CD4-positive, CD25-positive, alpha-beta regulatory T cell (primary cell): Measurements from ENCODE around the gene PPP2R3C. TPM values are rescaled to one million over a fixed set of nuclear protein-coding genes. Genes with fewer than 3 reads are reported as not detected.
"Not testable (repeated sequence)": the region's sequence is repeated elsewhere in the genome, so short reads cannot be mapped to it uniquely, and the experiment has no call there.

Experiments used
- ATAC-seq, 2 donors: fragments of 150-1000 bp; cut with Tn5 transposase; one replicate each; pipeline ENCODE4 v1.10.0; 2021; ENCODE audit warnings: low read depth in 2 of 2, moderate number of reproducible peaks in 2 of 2, moderate library complexity in 1 of 2
- DNase-seq, 3 donors: peaks; one replicate each; pipeline versions ENCODE4 v3.0.0 to v3.0.0-alpha.2; 2012 to 2022; ENCODE audit warnings: mixed read lengths in 1 of 3
- H3K27ac ChIP-seq: one replicate; pipeline ENCODE4 v1.7.0; 2013; ENCODE audit warnings: mild to moderate bottlenecking, low read length; ENCODE audit not compliant: insufficient read depth, poor library complexity, severe bottlenecking
- H3K27me3 ChIP-seq: one replicate; pipeline ENCODE4 v1.7.0; 2013; ENCODE audit warnings: low read length; ENCODE audit not compliant: control insufficient read depth, insufficient read depth
- H3K36me3 ChIP-seq: one replicate; pipeline ENCODE4 v1.7.0; 2013; ENCODE audit warnings: mild to moderate bottlenecking, low read length, moderate library complexity; ENCODE audit not compliant: control insufficient read depth, insufficient read depth
- H3K4me1 ChIP-seq: 2 replicates; pipeline ENCODE4 v1.7.0; 2013; ENCODE audit warnings: mild to moderate bottlenecking, low read length; ENCODE audit not compliant: insufficient read depth, control insufficient read depth, poor library complexity, severe bottlenecking
- H3K4me3 ChIP-seq: one replicate; pipeline ENCODE4 v1.7.0; 2013; ENCODE audit warnings: low read depth, mild to moderate bottlenecking, low read length, moderate library complexity
- H3K9me3 ChIP-seq, 2 experiments: 1 replicate in 1 of 2; 2 replicates in 1 of 2; pipeline ENCODE4 v1.7.0; 2013; ENCODE audit warnings: low read length in 2 of 2, mild to moderate bottlenecking in 1 of 2, moderate library complexity in 1 of 2; ENCODE audit not compliant: control insufficient read depth in 2 of 2
- H3K27ac Mint-ChIP-seq, 3 donors: one replicate each; pipeline ENCODE4 v1.8.0; 2020 to 2022; ENCODE audit warnings: mild to moderate bottlenecking in 3 of 3, mixed read lengths in 3 of 3, moderate library complexity in 2 of 3
- H3K27me3 Mint-ChIP-seq: one replicate; pipeline ENCODE4 v1.8.0; 2022; ENCODE audit warnings: mild to moderate bottlenecking, mixed read lengths
- H3K36me3 Mint-ChIP-seq: one replicate; pipeline ENCODE4 v1.8.0; 2020; ENCODE audit warnings: mixed read lengths
- H3K4me1 Mint-ChIP-seq, 4 donors: one replicate each; pipeline ENCODE4 v1.8.0; 2020 to 2022; ENCODE audit warnings: mixed read lengths in 4 of 4, mild to moderate bottlenecking in 1 of 4
- H3K4me3 Mint-ChIP-seq, 4 donors: one replicate each; pipeline ENCODE4 v1.8.0; 2020 to 2022; ENCODE audit warnings: mild to moderate bottlenecking in 4 of 4, mixed read lengths in 4 of 4, moderate library complexity in 3 of 4
- H3K9me3 Mint-ChIP-seq, 7 donors: one replicate each; pipeline ENCODE4 v1.8.0; 2020 to 2022; ENCODE audit warnings: mixed read lengths in 7 of 7, mild to moderate bottlenecking in 3 of 7, moderate library complexity in 2 of 7
- polyA plus RNA-seq, 4 donors: library from polyadenylated mRNA; unstranded; fragments of 300-500 nt; fragmentation: Illumina TruSeq; gene quantifications; one replicate each; pipeline ENCODE4 v1.2.3, GENCODE V29; 2021
- total RNA-seq: library from RNA; stranded (reverse); gene quantifications from one replicate; pipeline ENCODE4 v1.2.3, GENCODE V29; 2022

PPP2R3C gene
- total and polyA plus RNA-seq, 5 donors from 2014 or later: 52.6 to 100 (median 83.7) TPM

DNA sequence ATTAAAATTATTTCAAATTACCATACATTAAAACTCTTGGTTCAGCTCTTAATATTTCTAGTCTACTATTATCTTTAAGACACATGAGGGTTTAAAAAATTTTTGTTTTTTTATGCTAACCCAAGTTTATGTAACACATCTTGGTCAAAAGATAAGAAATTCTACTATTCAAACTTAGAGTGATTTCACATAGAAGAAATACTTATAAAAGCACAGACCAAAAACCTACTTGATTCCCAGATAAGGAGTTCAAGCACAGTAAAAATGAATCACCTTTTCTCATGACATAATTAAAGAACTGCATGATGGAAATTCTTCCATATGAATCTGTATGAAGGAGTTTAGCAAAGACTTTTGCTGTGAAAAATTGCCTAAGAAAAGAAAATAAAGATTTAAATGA lies 13.9 kb downstream of the PPP2R3C start:
- DNase-seq: no peak
- Histone ChIP-seq H3K36me3 (peaks cover 87% of the 10 kb centered on the region), H3K4me1 (no peaks in the 10 kb centered on the region), H3K4me3 (no peak overlapping the region), H3K9me3 (no peaks in the 10 kb centered on the region), H3K27ac (no peak overlapping the region), H3K27me3 (no peaks in the 10 kb centered on the region)
- Mint-ChIP-seq H3K4me1 (peaks cover 3 to 20% (median 8%) of the 10 kb centered on the region in 4 donors), H3K36me3 (peaks cover 53% of the 10 kb centered on the region), H3K9me3 (no peaks in the 10 kb centered on the region), H3K4me3 (no peak overlapping the region), H3K27me3 (no peaks in the 10 kb centered on the region), H3K27ac (no peak overlapping the region)
- no peak for ATAC-seq

- H3K36me3 Mint-ChIP-seq: peaks cover 23% of the 10 kb centered on the region
- H3K4me3 ChIP-seq, DNase-seq, H3K27me3 Mint-ChIP-seq, ATAC-seq, H3K4me1 Mint-ChIP-seq, H3K9me3 Mint-ChIP-seq, H3K27me3 ChIP-seq, H3K4me3 Mint-ChIP-seq, H3K27ac ChIP-seq, H3K4me1 ChIP-seq, H3K9me3 ChIP-seq, H3K27ac Mint-ChIP-seq: not testable (repeated sequence)
- peaks cover 65% of the 10 kb centered on the region for H3K36me3 ChIP-seq
Measured at GRCh38 chr14:35094645-35095044, 27.1 kb downstream of the PPP2R3C start.

DNA sequence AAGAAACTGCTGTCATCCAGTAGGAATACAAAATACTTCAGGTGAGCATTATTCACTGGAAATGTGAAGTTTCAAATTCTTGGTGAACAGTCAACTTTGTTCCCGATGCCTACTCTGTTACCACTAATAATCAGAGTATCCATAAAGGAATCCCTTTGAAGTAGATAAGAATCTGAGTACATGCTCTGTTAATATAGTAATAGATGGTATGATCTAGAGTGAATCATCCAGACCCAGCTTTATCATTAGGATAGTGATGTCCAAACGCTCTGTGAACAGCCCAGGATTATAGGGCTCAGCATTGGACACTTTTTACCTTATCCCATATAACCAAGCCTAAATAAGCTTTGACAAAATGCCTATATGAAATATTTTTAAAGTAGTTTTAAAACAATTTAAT lies 33.3 kb downstream of the PPP2R3C start:
- H3K9me3 ChIP-seq: no peaks in the 10 kb centered on the region
- Mint-ChIP-seq H3K27me3 (no peaks in the 10 kb centered on the region), H3K4me1 (peaks cover 0 to 3% (median 0%) of the 10 kb centered on the region in 4 donors), H3K4me3 (no peak overlapping the region), H3K36me3 (peaks cover 34% of the 10 kb centered on the region), H3K27ac (no peak overlapping the region), H3K9me3 (no peaks in the 10 kb centered on the region)
- H3K4me1 ChIP-seq: no peaks in the 10 kb centered on the region
- no peak overlapping the region for H3K27ac ChIP-seq
- DNase-seq: no peak
- H3K27me3 ChIP-seq: no peaks in the 10 kb centered on the region
- H3K36me3 ChIP-seq: peaks cover 65% of the 10 kb centered on the region
- H3K4me3 ChIP-seq: no peak overlapping the region
- no peak for ATAC-seq

DNA sequence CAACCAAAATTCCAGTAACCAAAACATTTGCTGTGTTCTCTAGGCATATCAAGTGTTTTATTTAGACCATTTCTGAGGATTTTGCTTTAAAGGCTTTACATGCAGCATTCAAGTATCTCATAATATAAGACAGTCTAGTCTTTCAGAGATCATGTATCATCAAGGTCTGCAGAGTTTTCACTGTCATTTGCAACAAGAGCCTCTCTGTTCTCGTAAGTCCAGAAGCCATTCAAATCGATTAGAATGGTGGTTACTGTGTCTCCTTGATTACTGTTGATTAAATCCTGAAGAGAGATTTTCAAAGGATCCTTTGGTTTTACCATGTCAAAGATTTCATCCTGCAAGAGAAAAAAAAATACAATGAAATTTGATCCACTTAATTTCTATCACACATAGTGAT lies 36.3 kb downstream of the PPP2R3C start:
- ATAC-seq (no peak), DNase-seq (no peak)
- peak overlapping the region; percentile 2 to 20 (median 4) for H3K27ac Mint-ChIP-seq
- H3K4me1 Mint-ChIP-seq: peaks cover 0 to 3% (median 0%) of the 10 kb centered on the region in 4 donors
- no peak overlapping the region for H3K4me3 Mint-ChIP-seq
- H3K36me3 Mint-ChIP-seq: peaks cover 43% of the 10 kb centered on the region
- H3K27ac ChIP-seq: no peak overlapping the region
- no peaks in the 10 kb centered on the region for H3K9me3 Mint-ChIP-seq
- no peaks in the 10 kb centered on the region for H3K4me1 ChIP-seq
- peaks cover 81% of the 10 kb centered on the region for H3K36me3 ChIP-seq
- H3K9me3 ChIP-seq: no peaks in the 10 kb centered on the region
- H3K4me3 ChIP-seq: no peak overlapping the region
- H3K27me3 ChIP-seq: no peaks in the 10 kb centered on the region
- H3K27me3 Mint-ChIP-seq: no peaks in the 10 kb centered on the region

DNA sequence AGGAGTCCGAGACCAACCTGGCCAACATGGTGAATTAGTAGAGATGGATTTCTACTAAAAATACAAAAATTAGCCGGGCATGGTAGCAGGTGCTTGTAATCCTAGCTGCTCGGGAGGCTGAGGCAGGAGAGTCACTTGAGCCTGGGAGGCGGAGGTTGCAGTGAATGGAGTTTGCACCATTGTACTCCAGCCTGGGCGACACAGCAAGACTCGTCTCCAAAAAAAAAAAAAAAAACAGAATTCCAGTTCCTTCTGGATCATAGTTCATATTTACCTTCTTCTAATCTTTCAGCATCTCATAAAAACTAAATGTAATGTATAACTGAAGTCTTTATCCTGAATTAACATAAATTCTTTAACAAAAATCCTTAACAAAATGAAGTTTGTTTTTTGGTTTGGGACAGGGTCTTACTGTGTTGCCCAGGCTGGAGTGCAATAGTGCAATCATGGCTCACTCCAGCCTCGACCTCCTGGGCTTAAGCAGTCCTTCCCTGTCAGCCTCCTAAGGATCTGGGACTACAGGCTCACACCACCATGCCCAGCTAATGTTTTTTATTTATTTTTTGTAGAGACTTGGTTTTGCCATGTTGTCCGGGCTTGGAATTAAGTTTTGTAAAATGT lies 38.1 kb downstream of the PPP2R3C start:
- Mint-ChIP-seq H3K27me3 (no peaks in the 10 kb centered on the region), H3K36me3 (peaks cover 49% of the 10 kb centered on the region), H3K9me3 (no peaks in the 10 kb centered on the region), H3K27ac (no peak overlapping the region), H3K4me1 (peaks cover 0 to 5% (median 0%) of the 10 kb centered on the region in 4 donors), H3K4me3 (no peak overlapping the region)
- Histone ChIP-seq H3K4me1 (no peaks in the 10 kb centered on the region), H3K9me3 (no peaks in the 10 kb centered on the region), H3K4me3 (no peak overlapping the region), H3K36me3 (peaks cover 81% of the 10 kb centered on the region), H3K27ac (no peak overlapping the region), H3K27me3 (no peaks in the 10 kb centered on the region)
- DNase-seq (no peak), ATAC-seq (no peak)

- Histone ChIP-seq H3K4me1 (no peaks in the 10 kb centered on the region), H3K4me3 (no peak overlapping the region), H3K27me3 (no peaks in the 10 kb centered on the region), H3K9me3 (no peaks in the 10 kb centered on the region), H3K27ac (no peak overlapping the region), H3K36me3 (peaks cover 64% of the 10 kb centered on the region)
- peaks cover 35% of the 10 kb centered on the region for H3K36me3 Mint-ChIP-seq
- ATAC-seq: no peak
- no peak for DNase-seq
- no peak overlapping the region for H3K27ac Mint-ChIP-seq
- no peaks in the 10 kb centered on the region for H3K27me3 Mint-ChIP-seq
- no peaks in the 10 kb centered on the region for H3K9me3 Mint-ChIP-seq
- peaks cover 0 to 2% (median 0%) of the 10 kb centered on the region in 4 donors for H3K4me1 Mint-ChIP-seq
- H3K4me3 Mint-ChIP-seq: no peak overlapping the region
Measured at GRCh38 chr14:35079742-35080141, 42.0 kb downstream of the PPP2R3C start.

DNA sequence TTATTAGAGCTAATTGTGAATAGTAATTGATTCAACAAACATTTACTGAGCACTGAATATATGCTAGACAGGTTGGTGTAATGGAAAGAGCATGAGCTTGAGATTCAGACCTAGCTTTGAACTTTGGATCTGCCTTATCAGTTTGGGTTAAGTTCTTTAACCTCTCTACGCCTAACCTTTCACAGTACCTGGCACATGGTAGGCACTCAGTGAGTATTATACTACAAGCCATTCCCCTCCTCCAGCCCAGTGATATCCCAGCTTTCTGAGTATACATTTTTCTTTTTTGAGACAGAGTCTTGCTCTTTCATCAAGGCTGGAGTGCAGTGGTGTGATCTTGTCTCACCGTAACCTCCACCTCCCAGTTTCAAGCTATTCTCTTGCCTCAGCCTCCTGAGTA lies 43.7 kb downstream of the PPP2R3C start:
- H3K36me3 Mint-ChIP-seq: peaks cover 32% of the 10 kb centered on the region
- Histone ChIP-seq H3K27ac (no peak overlapping the region), H3K36me3 (peaks cover 57% of the 10 kb centered on the region)

GRCh38 chr14:35073486-35073885 lies 48.3 kb downstream of the PPP2R3C start:
- Mint-ChIP-seq H3K27ac (no peak overlapping the region), H3K36me3 (peaks cover 34% of the 10 kb centered on the region), H3K4me3 (no peak overlapping the region), H3K27me3 (no peaks in the 10 kb centered on the region), H3K4me1 (peaks cover 0 to 3% (median 0%) of the 10 kb centered on the region in 4 donors), H3K9me3 (no peaks in the 10 kb centered on the region)
- Histone ChIP-seq H3K9me3 (no peaks in the 10 kb centered on the region), H3K27ac (no peak overlapping the region), H3K36me3 (peaks cover 28% of the 10 kb centered on the region), H3K27me3 (no peaks in the 10 kb centered on the region), H3K4me1 (no peaks in the 10 kb centered on the region), H3K4me3 (no peak overlapping the region)
- DNase-seq: no peak
- no peak for ATAC-seq

More for the DNA sequence above, 43.7 kb downstream of the PPP2R3C start:
- DNase-seq (no peak), ATAC-seq (no peak)
- Histone ChIP-seq H3K4me1 (no peaks in the 10 kb centered on the region), H3K27me3 (no peaks in the 10 kb centered on the region), H3K4me3 (no peak overlapping the region), H3K9me3 (no peaks in the 10 kb centered on the region)
- Mint-ChIP-seq H3K27me3 (no peaks in the 10 kb centered on the region), H3K4me1 (peaks cover 0 to 2% (median 0%) of the 10 kb centered on the region in 4 donors), H3K27ac (peak overlapping the region in 1 of 3 donors; percentile 63), H3K4me3 (no peak overlapping the region), H3K9me3 (no peaks in the 10 kb centered on the region)
